ENCODE measurements around the gene SCAMP1.

The SCAMP1 gene

GRCh38 chr5:78511121-78511906 lies 150.9 kb downstream of the SCAMP1 start:
- Histone ChIP-seq H3K9me3 (no peaks in the 10 kb centered on the region), H3K27me3 (no peaks in the 10 kb centered on the region), H3K4me3 (ENCODE audit: low read depth in 1 of 2, low read length in 1 of 2) (peak overlapping the region; percentile 10 to 69), H3K4me1 (ENCODE audit: control insufficient read depth in 1 of 2, insufficient read depth in 1 of 2, low read depth in 1 of 2, low read length in 1 of 2) (peaks cover 27 to 31% of the 10 kb centered on the region in 2 experiments), H3K36me3 (no peaks in the 10 kb centered on the region), H3K27ac (peak overlapping the region; percentile 57)
- TF ChIP-seq, protein P1, sequence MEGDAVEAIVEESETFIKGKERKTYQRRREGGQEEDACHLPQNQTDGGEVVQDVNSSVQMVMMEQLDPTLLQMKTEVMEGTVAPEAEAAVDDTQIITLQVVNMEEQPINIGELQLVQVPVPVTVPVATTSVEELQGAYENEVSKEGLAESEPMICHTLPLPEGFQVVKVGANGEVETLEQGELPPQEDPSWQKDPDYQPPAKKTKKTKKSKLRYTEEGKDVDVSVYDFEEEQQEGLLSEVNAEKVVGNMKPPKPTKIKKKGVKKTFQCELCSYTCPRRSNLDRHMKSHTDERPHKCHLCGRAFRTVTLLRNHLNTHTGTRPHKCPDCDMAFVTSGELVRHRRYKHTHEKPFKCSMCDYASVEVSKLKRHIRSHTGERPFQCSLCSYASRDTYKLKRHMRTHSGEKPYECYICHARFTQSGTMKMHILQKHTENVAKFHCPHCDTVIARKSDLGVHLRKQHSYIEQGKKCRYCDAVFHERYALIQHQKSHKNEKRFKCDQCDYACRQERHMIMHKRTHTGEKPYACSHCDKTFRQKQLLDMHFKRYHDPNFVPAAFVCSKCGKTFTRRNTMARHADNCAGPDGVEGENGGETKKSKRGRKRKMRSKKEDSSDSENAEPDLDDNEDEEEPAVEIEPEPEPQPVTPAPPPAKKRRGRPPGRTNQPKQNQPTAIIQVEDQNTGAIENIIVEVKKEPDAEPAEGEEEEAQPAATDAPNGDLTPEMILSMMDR (IDR thresholded peaks at IDR 0.05) = no peak

GRCh38 chr5:78512435-78512834 lies 152.0 kb downstream of the SCAMP1 start:
- H3K27me3 ChIP-seq = no peaks in the 10 kb centered on the region
- H3K27ac ChIP-seq = no peak overlapping the region
- TF ChIP-seq, protein P1 (IDR thresholded peaks at IDR 0.05) = no peak
- no peaks in the 10 kb centered on the region for H3K36me3 ChIP-seq
- H3K4me3 ChIP-seq (ENCODE audit: low read depth in 1 of 2, low read length in 1 of 2) = no peak overlapping the region
- H3K9me3 ChIP-seq = no peaks in the 10 kb centered on the region
- H3K4me1 ChIP-seq (ENCODE audit: control insufficient read depth in 1 of 2, insufficient read depth in 1 of 2, low read depth in 1 of 2, low read length in 1 of 2) = peaks cover 27 to 31% of the 10 kb centered on the region in 2 experiments

DNA sequence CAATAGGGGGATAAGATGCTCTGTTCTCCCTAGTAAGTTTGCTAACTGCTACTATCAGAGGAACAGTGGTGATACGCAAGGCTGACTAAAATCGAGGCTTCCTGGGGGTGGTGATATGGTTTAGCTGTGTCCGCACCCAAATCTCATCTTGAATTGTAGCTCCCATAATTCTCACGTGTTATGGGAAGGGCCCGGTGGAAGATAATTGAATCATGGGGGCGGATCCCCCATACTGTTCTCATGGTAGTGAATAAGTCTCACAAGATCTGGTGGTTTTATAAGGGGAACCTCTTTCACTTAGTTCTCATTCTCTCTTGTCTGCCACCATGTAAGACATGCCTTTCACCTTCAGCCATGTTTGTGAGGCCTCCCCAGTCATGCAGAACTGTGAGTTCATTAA lies 153.0 kb downstream of the SCAMP1 start:
- no peak overlapping the region for H3K4me3 ChIP-seq (ENCODE audit: low read depth in 1 of 2, low read length in 1 of 2)
- H3K27ac ChIP-seq = no peak overlapping the region
- TF ChIP-seq, protein P1 (IDR thresholded peaks at IDR 0.05) = no peak
- H3K9me3 ChIP-seq = no peaks in the 10 kb centered on the region
- H3K36me3 ChIP-seq = no peaks in the 10 kb centered on the region
- peaks cover 27 to 31% of the 10 kb centered on the region in 2 experiments for H3K4me1 ChIP-seq (ENCODE audit: control insufficient read depth in 1 of 2, insufficient read depth in 1 of 2, low read depth in 1 of 2, low read length in 1 of 2)
- no peaks in the 10 kb centered on the region for H3K27me3 ChIP-seq

DNA sequence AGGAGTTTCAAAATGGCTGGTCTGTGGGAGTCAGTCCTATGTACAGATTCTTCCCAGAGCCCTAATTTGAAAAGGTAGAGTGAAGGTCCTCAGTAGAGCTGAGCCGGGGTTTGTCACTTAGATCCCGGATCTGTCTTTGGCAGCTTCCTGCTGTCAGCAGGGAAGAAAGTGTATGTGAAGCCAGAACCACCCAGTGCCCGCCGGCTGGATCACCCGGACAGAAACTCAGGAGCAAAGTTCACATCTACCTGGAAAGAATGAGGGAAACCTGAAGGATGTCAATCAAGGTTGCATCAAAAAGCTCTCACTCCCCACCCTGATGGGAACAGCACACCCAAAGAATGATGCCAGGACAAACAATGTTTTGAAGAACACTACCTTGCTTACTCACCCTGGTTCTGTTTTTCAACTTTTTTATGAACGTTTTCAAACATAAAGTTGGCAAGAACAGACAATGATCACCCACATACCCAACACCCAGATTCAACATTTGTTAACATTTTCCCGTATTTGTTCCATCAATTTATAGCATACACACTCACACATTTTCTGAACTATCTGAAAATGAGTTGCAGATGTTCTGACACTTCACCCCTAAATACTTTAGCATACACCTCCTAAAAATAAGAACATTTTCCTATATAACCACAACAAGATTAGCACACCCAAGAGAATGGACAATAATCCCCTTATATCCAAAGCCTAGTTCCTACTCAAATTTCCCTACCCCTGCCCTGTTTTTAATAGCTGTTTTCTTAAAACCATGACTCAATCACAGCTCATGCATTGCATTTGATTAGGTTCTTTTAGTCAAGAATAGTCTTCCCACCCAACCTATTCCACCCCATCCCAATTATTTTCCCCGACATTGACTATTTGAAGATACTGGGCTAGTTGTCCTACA lies 154.3 kb downstream of the SCAMP1 start:
- H3K27me3 ChIP-seq = no peaks in the 10 kb centered on the region
- no peak overlapping the region for H3K4me3 ChIP-seq (ENCODE audit: low read depth in 1 of 2, low read length in 1 of 2)
- H3K4me1 ChIP-seq (ENCODE audit: control insufficient read depth in 1 of 2, insufficient read depth in 1 of 2, low read depth in 1 of 2, low read length in 1 of 2) = peaks cover 21 to 22% of the 10 kb centered on the region in 2 experiments
- no peak overlapping the region for H3K27ac ChIP-seq
- no peaks in the 10 kb centered on the region for H3K9me3 ChIP-seq
- H3K36me3 ChIP-seq = no peaks in the 10 kb centered on the region
- TF ChIP-seq, protein P1 (IDR thresholded peaks at IDR 0.05) = no peak

GRCh38 chr5:78515670-78516069 lies 155.3 kb downstream of the SCAMP1 start:
- no peaks in the 10 kb centered on the region for H3K9me3 ChIP-seq
- H3K4me3 ChIP-seq (ENCODE audit: low read depth in 1 of 2, low read length in 1 of 2) = no peak overlapping the region
- H3K27me3 ChIP-seq = no peaks in the 10 kb centered on the region
- peaks cover 12 to 13% of the 10 kb centered on the region in 2 experiments for H3K4me1 ChIP-seq (ENCODE audit: control insufficient read depth in 1 of 2, insufficient read depth in 1 of 2, low read depth in 1 of 2, low read length in 1 of 2)
- H3K27ac ChIP-seq = no peak overlapping the region
- no peaks in the 10 kb centered on the region for H3K36me3 ChIP-seq
- TF ChIP-seq, protein P1 (IDR thresholded peaks at IDR 0.05) = no peak

Data from neutrophil (primary cell).